Tibial nerve (tissue), 4 donors: Measurements from ENCODE around the gene POU3F2. TPM values are rescaled to one million over a fixed set of nuclear protein-coding genes. Genes with fewer than 3 reads are reported as not detected.

Experiments
- DNase-seq, 2 donors: peaks; one replicate each; pipeline ENCODE4 v3.0.0-alpha.2; 2019; ENCODE audit warnings: low spot score in 2 of 2
- H3K27ac ChIP-seq, 4 donors: fragments of 200-600 bp; sonication (generic) in 3 of 4; one replicate each; pipeline ENCODE4 v1.5.1; 2017 to 2019; ENCODE audit warnings: mild to moderate bottlenecking in 1 of 4
- H3K27me3 ChIP-seq, 2 donors: fragments of 200-600 bp; sonication (generic) in 1 of 2; one replicate each; pipeline versions ENCODE4 v1.5.1 to v1.6.0; 2017 to 2019
- H3K36me3 ChIP-seq, 3 donors: fragments of 200-600 bp; sonication (generic); one replicate each; pipeline ENCODE4 v1.5.1; 2018 to 2019
- H3K4me1 ChIP-seq, 4 donors: fragments of 200-600 bp; sonication (generic) in 3 of 4; one replicate each; pipeline ENCODE4 v1.5.1; 2017 to 2019
- H3K4me3 ChIP-seq, 4 donors: fragments of 200-600 bp; sonication (generic) in 3 of 4; one replicate each; pipeline ENCODE4 v1.5.1; 2017 to 2019; ENCODE audit warnings: mild to moderate bottlenecking in 1 of 4, moderate library complexity in 1 of 4
- H3K9me3 ChIP-seq, 4 donors: fragments of 200-600 bp; sonication (generic) in 3 of 4; one replicate each; pipeline ENCODE4 v1.5.1; 2017 to 2019
- EP300 ChIP-seq, 2 donors: sonication (generic); formaldehyde crosslinking; IDR thresholded peaks; one replicate each; pipeline ENCODE4 v1.6.1; 2017; ENCODE audit warnings: antibody characterized with exemption in 2 of 2, mild to moderate bottlenecking in 1 of 2
- POLR2A ChIP-seq, 2 donors: fragments of 450-650 bp; IDR thresholded peaks; one replicate each; pipeline ENCODE4 v1.6.1; 2017; ENCODE audit warnings: antibody characterized with exemption in 2 of 2, mild to moderate bottlenecking in 2 of 2, moderate library complexity in 2 of 2
- WGBS, 2 donors: methylation state at CpG; one replicate each; pipeline ENCODE4 v1.1.5; 2018; 5-methylcytosine and 5-hydroxymethylcytosine counted together
- total RNA-seq, 4 donors: library from RNA; depleted of rRNA; stranded (reverse); fragments of >200 nt; gene quantifications; one replicate each; pipeline ENCODE4 v1.1.0, GENCODE V29; 2016
- TF ChIP-seq, protein P1 (sequence below), 5 experiments: fragments of 200-600 bp in 3 of 5; fragments of 450-650 bp in 2 of 5; sonication (generic) in 3 of 5; IDR thresholded peaks; one replicate each; pipeline ENCODE4 v1.5.1; 2016 to 2019; ENCODE audit warnings: antibody characterized with exemption in 5 of 5, mild to moderate bottlenecking in 3 of 5, moderate library complexity in 2 of 5

POU3F2 gene
- total RNA-seq: 1 to 10 TPM; 1.8 to 4.4 (median 3.6) TPM

DNA sequence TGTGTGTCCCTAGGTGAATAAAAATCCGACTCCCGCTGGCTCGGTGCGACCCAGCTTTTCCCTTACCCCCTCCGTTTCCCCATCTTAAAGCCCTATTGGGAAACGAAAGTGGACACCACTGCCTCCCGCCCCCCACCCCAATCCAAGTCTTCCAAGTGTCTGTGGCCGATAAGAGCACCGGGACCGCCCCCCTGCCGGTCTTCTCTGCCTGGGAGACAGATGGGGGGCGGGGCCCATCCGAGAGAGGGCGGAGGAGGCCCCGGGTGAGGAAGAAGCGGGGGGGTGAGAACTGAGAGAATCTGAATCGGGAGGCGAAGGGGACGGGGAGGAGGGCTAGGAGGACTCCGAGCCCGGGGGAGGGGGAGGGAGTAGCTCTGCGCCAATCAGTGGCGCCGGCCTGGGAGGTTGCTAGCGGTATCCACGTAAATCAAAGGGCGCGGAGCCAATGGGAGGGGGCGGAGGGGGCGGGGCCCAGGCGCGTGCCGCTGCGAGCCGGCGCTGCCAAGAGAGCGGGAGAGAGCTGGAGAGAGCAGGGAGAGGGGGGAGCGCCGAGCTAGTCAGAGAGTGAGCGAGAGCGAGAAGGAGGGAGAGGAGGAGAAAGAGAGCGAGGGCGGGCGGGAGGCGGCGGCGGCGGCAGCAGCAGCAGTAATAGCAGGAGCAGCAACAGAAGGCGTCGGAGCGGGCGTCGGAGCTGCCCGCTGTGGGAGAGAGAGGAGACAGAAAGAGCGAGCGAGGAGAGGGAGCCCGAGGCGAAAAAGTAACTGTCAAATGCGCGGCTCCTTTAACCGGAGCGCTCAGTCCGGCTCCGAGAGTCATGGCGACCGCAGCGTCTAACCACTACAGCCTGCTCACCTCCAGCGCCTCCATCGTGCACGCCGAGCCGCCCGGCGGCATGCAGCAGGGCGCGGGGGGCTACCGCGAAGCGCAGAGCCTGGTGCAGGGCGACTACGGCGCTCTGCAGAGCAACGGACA lies at the start of gene POU3F2:
Gene POU3F2, plus strand, starts transcription at position 515 of the 972 bp plus-strand sequence. Its CDS starts 300 bp downstream, at position 815.
- TF ChIP-seq, protein P1, sequence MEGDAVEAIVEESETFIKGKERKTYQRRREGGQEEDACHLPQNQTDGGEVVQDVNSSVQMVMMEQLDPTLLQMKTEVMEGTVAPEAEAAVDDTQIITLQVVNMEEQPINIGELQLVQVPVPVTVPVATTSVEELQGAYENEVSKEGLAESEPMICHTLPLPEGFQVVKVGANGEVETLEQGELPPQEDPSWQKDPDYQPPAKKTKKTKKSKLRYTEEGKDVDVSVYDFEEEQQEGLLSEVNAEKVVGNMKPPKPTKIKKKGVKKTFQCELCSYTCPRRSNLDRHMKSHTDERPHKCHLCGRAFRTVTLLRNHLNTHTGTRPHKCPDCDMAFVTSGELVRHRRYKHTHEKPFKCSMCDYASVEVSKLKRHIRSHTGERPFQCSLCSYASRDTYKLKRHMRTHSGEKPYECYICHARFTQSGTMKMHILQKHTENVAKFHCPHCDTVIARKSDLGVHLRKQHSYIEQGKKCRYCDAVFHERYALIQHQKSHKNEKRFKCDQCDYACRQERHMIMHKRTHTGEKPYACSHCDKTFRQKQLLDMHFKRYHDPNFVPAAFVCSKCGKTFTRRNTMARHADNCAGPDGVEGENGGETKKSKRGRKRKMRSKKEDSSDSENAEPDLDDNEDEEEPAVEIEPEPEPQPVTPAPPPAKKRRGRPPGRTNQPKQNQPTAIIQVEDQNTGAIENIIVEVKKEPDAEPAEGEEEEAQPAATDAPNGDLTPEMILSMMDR (IDR thresholded peaks at IDR 0.05): no peak
- TF ChIP-seq POLR2A (IDR thresholded peaks at IDR 0.05) (peak; percentile 22 to 48), EP300 (IDR thresholded peaks at IDR 0.05) (peak in 1 of 2 donors; percentile 81)
- DNase-seq: peak; percentile 45 to 51
- Histone ChIP-seq H3K4me1 (peaks cover 0 to 56% (median 25%) of the 10 kb centered on the region in 4 donors), H3K4me3 (peak within 1 kb of the TSS; percentile 38 to 67 (median 59)), H3K36me3 (no peaks in the 10 kb centered on the region), H3K27ac (peak within 1 kb of the TSS; percentile 75 to 90 (median 87)), H3K9me3 (no peaks in the 10 kb centered on the region), H3K27me3 (peaks cover 0 to 87% of the 10 kb centered on the region in 2 donors)
- 1 to 2% methylated on average over 64 to 80 of the region's 83 CpGs for WGBS, 2 donors

DNA sequence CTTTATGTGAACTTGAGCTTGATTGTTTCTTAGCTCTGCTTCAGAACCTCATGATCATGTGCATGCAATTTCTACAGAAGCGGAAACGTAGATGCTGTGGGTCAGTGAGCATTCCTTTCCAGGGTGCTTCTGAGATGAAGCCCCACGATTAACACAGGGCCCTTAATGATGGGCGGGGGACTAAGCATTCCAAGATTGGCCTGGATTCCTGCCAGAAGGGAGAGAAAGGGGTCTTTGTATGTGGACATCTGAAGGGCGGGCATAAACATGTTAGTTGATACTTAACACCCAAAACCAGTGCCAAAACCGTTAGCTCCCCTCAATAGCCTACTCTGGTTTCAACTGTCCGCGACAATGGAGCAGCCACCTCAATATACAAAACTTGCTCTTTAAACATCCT lies 46.9 kb upstream of the POU3F2 start:
- Histone ChIP-seq H3K9me3 (no peaks in the 10 kb centered on the region), H3K4me3 (peak overlapping the region in 1 of 4 donors; percentile 29), H3K27me3 (peaks cover 0 to 4% of the 10 kb centered on the region in 2 donors), H3K27ac (peak overlapping the region in 1 of 4 donors; percentile 24), H3K4me1 (peaks cover 0 to 8% (median 0%) of the 10 kb centered on the region in 4 donors), H3K36me3 (no peaks in the 10 kb centered on the region)
- WGBS, 2 donors: 19 to 24% methylated on average over 8 of the region's 8 CpGs
- DNase-seq: no peak
- TF ChIP-seq POLR2A (IDR thresholded peaks at IDR 0.05) (no peak), EP300 (IDR thresholded peaks at IDR 0.05) (no peak)
- TF ChIP-seq, protein P1 (IDR thresholded peaks at IDR 0.05): no peak

DNA sequence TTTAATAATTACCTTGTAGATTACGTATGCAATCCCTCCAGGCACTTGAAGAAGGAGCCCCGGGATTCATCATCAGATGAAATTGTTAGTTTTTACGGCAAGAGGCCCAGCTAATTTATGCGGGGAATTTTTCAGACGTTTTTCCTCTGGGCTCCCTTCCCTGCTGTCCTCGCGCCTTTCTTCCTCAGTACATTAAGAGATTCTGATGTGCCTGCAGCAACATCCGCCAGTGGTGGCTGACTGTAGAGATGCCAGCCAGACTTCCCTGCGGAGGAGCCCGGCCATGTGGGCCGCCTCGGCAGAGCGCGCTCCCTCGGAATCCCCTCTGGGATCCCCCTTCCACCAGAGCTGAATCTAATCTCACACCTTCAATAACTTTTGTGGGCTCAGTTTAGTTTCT lies 46.4 kb upstream of the POU3F2 start:
- WGBS, 2 donors: 10 to 13% methylated on average over 15 of the region's 15 CpGs

DNA sequence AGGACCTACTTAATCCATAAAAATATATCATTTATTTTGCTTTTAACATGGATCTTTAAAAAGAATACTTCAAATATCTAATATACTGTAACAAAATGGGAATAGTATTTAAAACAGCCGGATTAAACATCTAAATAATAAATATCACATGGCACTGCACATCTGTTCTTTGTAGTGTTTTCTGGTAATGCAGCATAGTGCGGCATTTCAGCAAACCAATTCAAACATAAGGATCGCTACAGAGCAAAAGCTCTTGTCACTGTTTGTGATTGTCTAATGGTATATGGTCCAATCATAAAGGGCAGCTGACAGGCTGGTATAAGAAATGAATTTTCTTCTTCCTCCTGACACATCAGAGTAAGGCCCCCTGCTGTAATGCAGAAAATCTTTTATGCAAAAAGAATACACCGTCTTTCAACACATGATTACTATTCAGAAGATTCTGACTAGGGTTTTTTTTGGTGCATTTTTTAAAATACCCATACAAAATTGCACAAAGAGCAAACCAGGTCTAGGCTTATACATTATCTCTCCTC lies 40.0 kb upstream of the POU3F2 start:
- Histone ChIP-seq H3K4me3 (no peak overlapping the region), H3K27ac (no peak overlapping the region), H3K9me3 (no peaks in the 10 kb centered on the region), H3K4me1 (no peaks in the 10 kb centered on the region), H3K36me3 (no peaks in the 10 kb centered on the region), H3K27me3 (peaks cover 0 to 4% of the 10 kb centered on the region in 2 donors)
- WGBS, 2 donors: 66 to 77% methylated on average over 4 of the region's 4 CpGs
- TF ChIP-seq EP300 (IDR thresholded peaks at IDR 0.05) (no peak), POLR2A (IDR thresholded peaks at IDR 0.05) (no peak)
- TF ChIP-seq, protein P1 (IDR thresholded peaks at IDR 0.05): no peak
- no peak for DNase-seq

More for the DNA sequence above, 46.4 kb upstream of the POU3F2 start:
- peaks cover 0 to 8% (median 0%) of the 10 kb centered on the region in 4 donors for H3K4me1 ChIP-seq
- peaks cover 0 to 4% of the 10 kb centered on the region in 2 donors for H3K27me3 ChIP-seq
- H3K36me3 ChIP-seq: no peaks in the 10 kb centered on the region
- peak overlapping the region in 1 of 4 donors; percentile 29 for H3K4me3 ChIP-seq
- H3K9me3 ChIP-seq: no peaks in the 10 kb centered on the region
- H3K27ac ChIP-seq: peak overlapping the region in 1 of 4 donors; percentile 24
- TF ChIP-seq POLR2A (IDR thresholded peaks at IDR 0.05) (no peak), EP300 (IDR thresholded peaks at IDR 0.05) (no peak)
- TF ChIP-seq, protein P1 (IDR thresholded peaks at IDR 0.05): no peak
- no peak for DNase-seq
